Measurements from ENCODE around the gene RAB3D. TPM values are rescaled to one million over a fixed set of nuclear protein-coding genes. Genes with fewer than 3 reads are reported as not detected.
"Not testable (repeated sequence)": the region's sequence is repeated elsewhere in the genome, so short reads cannot be mapped to it uniquely, and the experiment has no call there.

RAB3D gene
- 141 TPM for total RNA-seq

- peak; percentile 87 for ATAC-seq
Observed at GRCh38 chr19:11339254-11340098, at the start of gene RAB3D. Gene RAB3D (minus strand): TSS chr19:11339657. CDS start chr19:11337399, 2,258 bp downstream.

GRCh38 chr19:11387162-11388034, 47.9 kb upstream of the RAB3D start:
- ATAC-seq = no peak

GRCh38 chr19:11384778-11385129, 45.3 kb upstream of the RAB3D start:
- ATAC-seq = no peak

GRCh38 chr19:11383706-11384048, 44.2 kb upstream of the RAB3D start:
- ATAC-seq = no peak

GRCh38 chr19:11382898-11383705, 43.6 kb upstream of the RAB3D start:
- no peak for ATAC-seq

- ATAC-seq = peak; percentile 85
Observed at GRCh38 chr19:11380653-11381537, 41.4 kb upstream of the RAB3D start.

- no peak for ATAC-seq
Observed at GRCh38 chr19:11379857-11380350, 40.4 kb upstream of the RAB3D start.

GRCh38 chr19:11379269-11379845, 39.9 kb upstream of the RAB3D start:
- not testable (repeated sequence) for ATAC-seq

GRCh38 chr19:11378319-11379189, 39.1 kb upstream of the RAB3D start:
- ATAC-seq = no peak

GRCh38 chr19:11377756-11378155, 38.3 kb upstream of the RAB3D start:
- ATAC-seq = no peak

- ATAC-seq = no peak
Observed at GRCh38 chr19:11377237-11377636, 37.8 kb upstream of the RAB3D start.

GRCh38 chr19:11375143-11375948, 35.9 kb upstream of the RAB3D start:
- ATAC-seq = peak; percentile 6

GRCh38 chr19:11374433-11375142, 35.1 kb upstream of the RAB3D start, which contains the start of gene SWSAP1:
Gene SWSAP1 (plus strand): TSS chr19:11374666. CDS start chr19:11374681, 15 bp downstream.
- ATAC-seq = peak; percentile 95

GRCh38 chr19:11373885-11374432, 34.5 kb upstream of the RAB3D start:
- no peak for ATAC-seq

GRCh38 chr19:11373166-11373884, 33.9 kb upstream of the RAB3D start:
- ATAC-seq = no peak

- no peak for ATAC-seq
Observed at GRCh38 chr19:11370744-11371143, 31.3 kb upstream of the RAB3D start.

- ATAC-seq = no peak
Observed at GRCh38 chr19:11367528-11367927, 28.1 kb upstream of the RAB3D start.

All from esophagus mucosa (tissue), 1 donor.